GM19035 (cell line): ENCODE measurements around the gene MAML3.

Experiments
- ATAC-seq: cut with Tn5 transposase; IDR thresholded peaks from one replicate; pipeline ENCODE4 v1.9.1; 2021; ENCODE audit not compliant: unreplicated experiment

The MAML3 gene

DNA sequence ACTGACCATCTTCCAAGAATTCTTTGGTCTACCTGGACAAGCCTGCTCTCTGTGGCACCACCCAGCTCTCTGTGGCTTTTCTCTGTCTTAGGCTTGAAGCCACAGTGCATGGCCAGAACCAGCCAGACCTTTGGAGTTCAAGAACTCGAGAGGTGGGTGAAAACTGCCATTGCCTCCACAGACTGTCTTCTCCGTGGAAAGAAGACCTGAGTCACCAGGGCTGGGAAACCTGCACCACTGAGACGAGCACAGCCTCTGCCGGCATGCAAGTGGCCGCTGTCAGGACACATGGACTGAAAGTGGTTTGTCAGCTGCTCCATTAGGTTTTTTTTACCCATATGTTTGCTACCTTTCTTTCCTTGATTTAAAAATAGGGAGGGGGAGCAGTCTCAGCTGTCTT lies 413.9 kb downstream of the MAML3 start:
- no peak for ATAC-seq

GRCh38 chr4:139738846-139739613 lies 415.0 kb downstream of the MAML3 start:
- no peak for ATAC-seq

- no peak for ATAC-seq
Observed at GRCh38 chr4:139736661-139737060, 417.3 kb downstream of the MAML3 start.

DNA sequence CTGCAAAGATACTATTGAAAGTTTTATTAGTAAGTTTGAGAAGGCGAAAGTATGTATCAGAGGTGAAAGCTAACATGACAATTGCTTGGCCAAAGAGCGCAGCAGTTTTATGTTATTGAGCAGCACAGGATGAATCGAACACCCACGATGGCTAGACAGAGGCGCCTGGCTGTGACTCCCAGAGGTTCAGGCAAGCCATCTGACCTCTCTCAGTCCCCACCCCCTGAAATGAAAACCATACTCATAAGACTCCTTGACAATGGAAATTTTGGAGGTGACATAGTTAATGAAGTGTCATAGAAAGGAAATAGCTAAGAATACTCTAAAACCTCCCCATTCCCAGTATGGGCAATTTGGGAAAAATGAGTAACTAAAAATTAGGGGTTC lies 417.7 kb downstream of the MAML3 start:
- no peak for ATAC-seq

DNA sequence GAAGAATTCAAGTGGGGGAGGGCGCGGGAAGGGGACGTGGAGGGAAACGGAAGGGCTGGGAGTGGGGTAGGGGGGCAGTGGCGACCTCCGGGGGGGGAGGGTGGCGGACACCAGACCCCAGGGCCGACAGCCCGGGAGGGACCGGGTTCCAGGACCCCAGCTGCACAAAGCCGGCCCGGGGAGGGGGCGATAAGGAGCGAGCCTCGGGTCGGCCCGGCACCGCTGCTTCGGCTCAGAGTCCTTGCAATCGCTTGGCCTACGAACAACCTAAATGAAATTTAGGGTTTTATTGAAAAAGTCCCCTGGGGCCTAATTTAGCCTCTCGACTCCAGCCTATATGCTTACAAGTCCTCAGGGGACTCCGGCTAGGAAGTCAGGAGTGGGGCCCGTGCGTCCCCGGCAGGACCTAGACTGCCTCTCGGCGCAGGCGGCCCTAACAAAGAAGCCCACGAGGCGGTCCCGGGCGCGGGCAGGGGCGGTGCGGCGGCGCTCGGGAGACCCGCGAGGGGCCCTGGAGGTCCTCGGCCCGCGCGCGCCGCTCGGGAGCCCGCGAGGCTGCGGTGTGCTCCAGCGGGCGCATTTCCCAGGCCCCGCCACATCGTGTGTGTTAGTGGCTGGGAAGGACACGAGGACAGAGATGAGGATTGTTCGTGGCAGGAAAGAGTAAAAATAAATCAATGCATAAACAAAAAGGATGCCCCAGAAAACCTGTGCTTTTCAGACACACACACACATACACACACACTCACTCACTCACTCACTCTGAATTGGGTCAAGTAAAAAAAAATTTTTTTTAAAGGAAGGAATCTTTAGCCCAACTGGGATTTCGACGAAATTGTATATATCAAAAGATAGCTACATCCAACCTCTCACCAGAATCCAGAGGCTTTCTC lies 418.4 kb downstream of the MAML3 start:
- ATAC-seq: no peak

DNA sequence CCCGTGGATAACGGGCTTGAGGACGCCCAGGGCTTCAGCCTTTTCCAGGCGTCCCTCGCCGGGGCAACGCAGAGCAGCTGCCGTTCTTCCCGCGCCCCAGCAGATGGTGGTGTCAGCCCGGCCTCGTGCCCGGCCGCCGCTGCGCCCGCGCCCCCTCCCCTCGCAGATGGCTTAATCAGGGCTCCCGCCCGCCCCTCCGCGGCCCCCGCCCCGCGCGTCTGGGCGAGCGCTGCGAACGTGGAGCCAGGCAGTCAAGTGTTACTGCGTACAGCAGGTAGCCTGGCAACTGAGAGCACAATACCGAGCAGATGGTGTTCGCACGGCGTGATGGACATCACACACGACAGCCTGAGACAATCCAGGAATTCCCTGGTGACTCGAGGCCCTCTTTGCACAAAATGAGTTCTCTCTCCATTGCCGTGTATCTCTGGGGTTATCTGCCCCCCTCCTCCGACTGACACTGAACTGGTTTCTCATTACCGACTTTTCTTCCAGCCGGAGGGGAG lies 419.1 kb downstream of the MAML3 start:
- peak; percentile 59 for ATAC-seq

DNA sequence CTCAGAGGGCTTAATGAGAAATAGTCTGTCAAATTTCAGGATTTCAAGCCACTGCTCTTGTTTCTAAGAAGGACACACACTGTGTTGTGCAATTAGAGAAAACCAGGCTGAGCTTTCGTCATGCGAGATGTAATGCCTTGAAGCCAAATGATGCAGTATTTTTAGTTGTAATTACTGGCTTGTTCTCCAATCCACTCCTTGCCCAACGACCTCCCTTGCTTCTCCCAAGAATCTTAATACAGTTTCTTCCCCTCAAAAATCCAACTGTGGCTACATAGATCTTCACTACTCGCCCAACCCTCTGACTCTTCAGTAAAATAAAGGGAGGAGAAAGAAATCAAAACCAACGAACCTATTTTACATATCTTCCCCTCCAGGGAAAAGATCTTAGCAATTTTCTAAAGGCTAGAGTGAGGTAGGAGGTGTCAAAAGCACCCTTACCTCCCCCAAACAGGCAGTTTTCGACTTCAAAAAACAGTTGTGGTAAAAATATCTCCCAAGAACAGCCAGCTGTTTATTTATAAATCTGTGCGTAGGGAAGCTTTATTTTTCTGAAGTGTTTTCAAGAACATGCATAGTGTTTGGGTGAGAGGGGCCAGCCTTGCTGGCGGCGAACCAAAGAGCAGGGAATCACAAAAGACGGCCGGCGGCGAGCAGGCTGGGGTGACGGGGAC lies 419.6 kb downstream of the MAML3 start:
- ATAC-seq: no peak

GRCh38 chr4:139732991-139733570 lies 420.9 kb downstream of the MAML3 start:
- ATAC-seq: no peak

DNA sequence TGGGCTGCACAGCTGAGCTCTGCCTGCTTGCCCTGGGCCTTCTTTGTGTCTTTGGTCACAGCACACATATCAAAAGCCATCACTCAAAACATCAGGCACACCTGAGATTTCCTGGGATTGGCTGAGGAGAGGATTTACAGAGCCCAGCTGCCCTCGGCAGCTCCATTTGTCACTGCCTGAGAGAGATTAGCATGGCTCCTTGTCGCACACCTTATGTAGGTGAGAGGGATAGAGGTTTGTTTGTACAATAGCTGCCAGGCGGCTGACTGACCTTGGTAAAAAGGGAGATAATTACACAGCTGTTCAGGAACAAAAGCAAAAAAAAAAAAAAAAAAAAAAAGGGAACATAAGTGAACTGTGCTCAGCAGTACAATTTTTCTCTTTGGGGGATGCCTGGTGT lies 425.1 kb downstream of the MAML3 start:
- ATAC-seq: no peak

GRCh38 chr4:139728146-139728545 lies 425.8 kb downstream of the MAML3 start:
- no peak for ATAC-seq

DNA sequence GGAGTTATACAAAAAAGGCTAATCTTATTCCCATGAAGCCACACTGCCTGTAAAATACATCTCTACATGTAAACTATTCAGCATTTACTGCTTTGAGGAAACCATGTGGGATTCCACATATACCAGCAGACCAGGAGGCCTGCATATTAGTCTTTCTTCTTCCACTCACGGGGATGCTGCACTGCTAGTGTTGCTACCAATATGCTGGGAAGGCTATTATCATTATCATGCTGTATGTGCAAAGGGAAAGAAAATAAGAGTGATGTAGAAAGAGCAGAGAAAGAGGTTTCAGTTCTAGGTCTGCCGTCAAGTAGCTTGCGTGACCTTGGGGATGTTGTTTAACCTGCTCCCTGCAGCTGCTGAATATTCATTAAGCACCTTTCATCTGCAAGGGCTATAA lies 427.4 kb downstream of the MAML3 start:
- ATAC-seq: no peak

- no peak for ATAC-seq
Observed at GRCh38 chr4:139725236-139725635, 428.7 kb downstream of the MAML3 start.

DNA sequence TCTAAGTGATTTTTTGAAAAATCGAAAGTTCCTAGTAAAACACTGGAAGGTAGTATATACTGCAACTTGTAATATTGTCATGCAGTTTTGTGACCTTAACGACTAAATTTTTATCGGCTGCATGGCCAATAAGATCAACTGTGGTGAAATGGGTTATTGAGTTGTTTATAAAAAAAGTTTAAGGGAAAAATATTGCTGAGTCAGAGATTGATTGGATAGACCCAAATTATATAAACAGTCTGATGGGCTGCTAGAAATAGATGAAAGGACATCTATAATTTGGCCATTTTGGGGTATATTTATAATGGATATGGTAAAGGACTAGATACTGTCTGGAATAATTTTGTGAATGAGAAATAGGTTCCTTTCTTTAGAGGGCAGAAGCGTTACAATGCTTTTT lies 432.2 kb downstream of the MAML3 start:
- no peak for ATAC-seq

GRCh38 chr4:139720806-139721205 lies 433.2 kb downstream of the MAML3 start:
- no peak for ATAC-seq

DNA sequence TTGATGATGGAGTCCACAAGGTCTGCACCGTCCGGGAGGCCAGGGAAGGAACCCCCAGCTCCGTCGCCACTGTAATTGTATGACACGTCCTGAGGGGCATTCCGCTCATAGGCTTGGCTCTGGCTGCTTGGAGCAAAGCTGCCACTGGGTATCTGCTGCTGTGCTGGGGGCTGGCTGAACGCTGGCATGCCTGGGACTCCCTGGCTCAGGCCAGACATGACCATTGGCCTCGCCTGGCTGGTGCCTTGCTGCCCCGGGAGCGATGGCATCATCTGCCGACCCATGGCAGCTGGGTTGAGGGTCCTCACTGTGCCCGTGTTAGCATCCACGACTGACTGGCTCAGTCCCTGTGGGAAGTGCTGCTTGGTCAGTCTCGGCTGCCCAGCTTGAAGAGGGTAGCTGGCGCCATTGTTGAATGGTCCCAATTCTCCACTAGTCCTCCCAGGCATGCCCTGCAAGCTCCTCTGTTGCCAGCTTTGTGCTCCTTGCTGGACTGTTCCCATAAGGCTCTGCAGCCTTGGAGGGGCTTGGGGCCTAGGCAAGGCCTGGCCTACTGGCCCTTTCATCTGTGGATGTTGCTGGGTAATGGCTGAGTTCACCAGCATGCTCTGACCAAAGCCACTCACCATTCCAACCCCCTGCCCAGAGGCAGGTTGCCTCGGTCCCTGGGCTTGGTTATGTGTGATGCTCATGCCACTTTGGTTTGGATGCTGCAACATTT lies 434.4 kb downstream of the MAML3 start:
- no peak for ATAC-seq

GRCh38 chr4:139718833-139719232 lies 435.2 kb downstream of the MAML3 start:
- no peak for ATAC-seq

DNA sequence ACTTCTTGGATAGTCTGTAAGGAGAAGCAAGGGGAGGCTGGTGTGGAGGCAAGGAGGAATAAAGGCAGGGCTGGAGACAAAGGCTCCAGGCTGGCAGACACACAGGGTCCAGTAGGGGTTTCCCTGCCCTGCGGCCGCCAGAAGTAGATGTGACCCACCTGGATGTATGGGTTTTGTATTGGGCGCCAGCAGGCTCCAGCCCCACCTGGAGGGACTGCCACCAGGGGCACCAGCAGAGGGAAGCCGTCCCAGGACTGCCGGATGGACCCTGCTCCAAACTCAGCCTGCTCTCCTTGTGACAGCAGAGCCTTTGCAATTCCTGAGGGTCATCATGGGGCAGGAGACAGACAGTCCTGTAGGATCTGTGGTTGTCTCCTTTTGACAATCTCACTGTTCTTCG lies 435.6 kb downstream of the MAML3 start:
- ATAC-seq: no peak

- no peak for ATAC-seq
Observed at GRCh38 chr4:139715746-139716391, 438.1 kb downstream of the MAML3 start.

DNA sequence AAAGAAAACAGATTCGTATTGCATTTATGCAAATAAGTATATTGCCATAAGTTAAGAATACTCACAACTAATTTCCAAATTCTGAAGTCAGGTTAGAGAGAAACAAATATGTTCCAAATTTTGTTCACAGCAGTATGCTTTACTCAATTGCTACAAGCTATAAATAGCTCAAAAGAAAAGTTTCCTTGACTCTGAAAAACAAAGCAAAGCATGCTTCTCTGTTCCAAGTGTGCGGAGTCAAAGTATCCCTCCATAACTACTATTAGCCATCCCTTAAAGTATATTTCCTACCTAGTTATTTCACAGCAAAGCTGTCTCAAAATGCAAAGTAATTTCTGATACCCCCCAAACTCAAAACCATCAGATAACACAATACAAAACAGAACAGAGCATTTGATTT lies 441.1 kb downstream of the MAML3 start:
- no peak for ATAC-seq

GRCh38 chr4:139711461-139711860 lies 442.5 kb downstream of the MAML3 start:
- ATAC-seq: no peak
